Measurements from ENCODE around the gene SNCAIP.
A peak's percentile ranks its signal among the peaks of the same experiment; 100 is the strongest.

Gene SNCAIP

GRCh38 chr5:122430319-122430586 lies 118.2 kb downstream of the SNCAIP start:
- no peak for DNase-seq

- DNase-seq: no peak
These were observed 119.3 kb downstream of the SNCAIP start for GRCh38 chr5:122431298-122431697.

GRCh38 chr5:122434205-122434970 lies 122.4 kb downstream of the SNCAIP start:
- DNase-seq: no peak

GRCh38 chr5:122435234-122435633 lies 123.2 kb downstream of the SNCAIP start:
- DNase-seq: no peak

GRCh38 chr5:122435761-122436160 lies 123.7 kb downstream of the SNCAIP start:
- no peak for DNase-seq

- DNase-seq: no peak
These were observed 124.6 kb downstream of the SNCAIP start for GRCh38 chr5:122436615-122437014.

GRCh38 chr5:122439645-122440044 lies 127.6 kb downstream of the SNCAIP start:
- no peak for DNase-seq

- no peak for DNase-seq
These were observed 130.9 kb downstream of the SNCAIP start for GRCh38 chr5:122442938-122443337.

GRCh38 chr5:122444411-122444810 lies 132.4 kb downstream of the SNCAIP start:
- DNase-seq: no peak

- DNase-seq: no peak
These were observed 133.0 kb downstream of the SNCAIP start for GRCh38 chr5:122445070-122445469.

GRCh38 chr5:122447072-122447471 lies 135.0 kb downstream of the SNCAIP start:
- no peak for DNase-seq

GRCh38 chr5:122447879-122448278 lies 135.8 kb downstream of the SNCAIP start:
- no peak for DNase-seq

- DNase-seq: no peak
These were observed 142.5 kb downstream of the SNCAIP start for GRCh38 chr5:122454541-122454940.

GRCh38 chr5:122455939-122456338 lies 143.9 kb downstream of the SNCAIP start:
- DNase-seq: no peak

- DNase-seq: no peak
These were observed 145.3 kb downstream of the SNCAIP start for GRCh38 chr5:122457178-122457826.

- DNase-seq: peak; percentile 33
These were observed 146.3 kb downstream of the SNCAIP start for GRCh38 chr5:122458278-122458872.

GRCh38 chr5:122462486-122462885 lies 150.4 kb downstream of the SNCAIP start:
- DNase-seq: no peak

- no peak for DNase-seq
These were observed 151.2 kb downstream of the SNCAIP start for GRCh38 chr5:122463221-122463620.

- DNase-seq: no peak
These were observed 152.2 kb downstream of the SNCAIP start for GRCh38 chr5:122464191-122464590.

GRCh38 chr5:122465031-122465577 lies 153.1 kb downstream of the SNCAIP start:
- no peak for DNase-seq

- DNase-seq: no peak
These were observed 154.0 kb downstream of the SNCAIP start for GRCh38 chr5:122465994-122466393.

- DNase-seq: no peak
These were observed 156.5 kb downstream of the SNCAIP start for GRCh38 chr5:122468351-122469116.

GRCh38 chr5:122469384-122469919 lies 157.4 kb downstream of the SNCAIP start:
- DNase-seq: no peak

Measured in hematopoietic multipotent progenitor cell treated with erythropoietin and hydrocortisone succinate and interleukin-3 and kit ligand, for 8 days (in vitro differentiated cells).